T47D (cell line): ENCODE results near the gene SCN10A.

ENCODE experiments used
- DNase-seq, 2 experiments: peaks; one replicate each; pipeline versions ENCODE4 v3.0.0 to v3.0.0-alpha.2; 2011 to 2012; ENCODE audit warnings: low read depth in 1 of 2, low spot score in 1 of 2
- JUND ChIP-seq: IDR thresholded peaks from 2 replicates; pipeline ENCODE4 v1.6.1; 2012; ENCODE audit warnings: low read depth
- in situ Hi-C: cut with HindIII; loops from 2 replicates; pipeline ENCODE4 v1.10.0; 2016; ENCODE audit warnings: low sequenced_read_pairs, low pct_unique_long_range_greater_than_20kb

The SCN10A gene

DNA sequence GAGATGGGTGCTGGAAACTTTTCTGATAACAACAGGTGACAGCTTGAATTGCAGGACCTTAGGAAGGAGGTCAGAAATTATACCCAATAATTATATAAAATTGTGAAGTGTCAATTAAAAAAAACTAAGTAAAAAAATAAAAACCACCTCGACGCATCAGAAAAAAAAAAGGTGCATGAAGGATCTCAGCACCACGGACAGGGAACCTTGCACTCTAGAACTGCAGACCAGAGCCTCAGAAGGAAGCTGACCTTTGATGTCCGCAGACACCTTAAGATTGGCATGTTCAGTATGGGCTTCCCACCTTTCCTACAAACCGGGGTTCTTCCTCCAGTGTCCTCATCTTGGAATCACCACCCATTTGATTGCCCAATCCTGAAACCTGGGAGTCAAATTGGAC is 60.9 kb downstream of the SCN10A start:
- DNase-seq: peak; percentile 18 to 26
- in situ Hi-C loops: no loop called here
- TF ChIP-seq JUND: no peak

DNA sequence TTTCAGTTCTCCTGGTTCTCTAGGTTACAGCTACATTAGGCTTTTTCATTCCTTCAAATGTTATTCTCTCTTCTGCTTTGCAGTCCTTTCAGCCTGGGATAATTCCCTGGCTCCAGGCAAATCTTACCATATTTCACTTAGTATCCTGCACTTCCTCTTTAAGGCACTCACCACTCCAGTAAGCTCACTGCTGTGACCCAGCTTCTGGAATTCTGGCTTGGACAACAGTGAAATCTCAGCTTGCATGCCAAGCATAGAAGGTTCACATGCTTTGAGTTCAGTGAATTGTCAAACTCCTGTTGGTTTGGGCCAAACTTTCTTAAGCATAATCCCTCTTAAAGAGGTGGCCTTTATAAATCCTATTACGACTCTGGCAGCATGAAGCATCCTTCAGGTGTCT is 69.4 kb downstream of the SCN10A start:
- DNase-seq: no peak
- in situ Hi-C loops: no loop called here
- no peak for TF ChIP-seq JUND

DNA sequence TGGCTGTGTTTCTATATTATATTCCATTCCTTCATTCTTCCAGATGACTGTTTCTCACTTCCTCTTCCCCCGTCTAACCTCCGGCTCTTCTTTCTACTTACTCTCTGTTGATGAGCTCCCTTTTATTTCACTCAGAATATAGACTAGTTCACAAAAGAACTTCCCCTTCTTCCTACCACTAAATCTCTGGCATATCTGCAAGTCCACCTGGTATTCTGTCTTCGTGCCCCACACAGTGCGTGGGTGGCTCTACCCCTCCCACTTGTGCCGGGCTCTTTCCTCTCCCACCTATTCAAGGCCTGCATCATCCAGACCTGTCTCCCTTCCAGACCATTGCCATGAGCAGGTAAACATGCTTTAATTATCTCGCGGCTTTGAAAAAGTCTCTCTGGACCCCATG is 73.0 kb downstream of the SCN10A start:
- no peak for DNase-seq
- in situ Hi-C loops: no loop called here
- no peak for TF ChIP-seq JUND

DNA sequence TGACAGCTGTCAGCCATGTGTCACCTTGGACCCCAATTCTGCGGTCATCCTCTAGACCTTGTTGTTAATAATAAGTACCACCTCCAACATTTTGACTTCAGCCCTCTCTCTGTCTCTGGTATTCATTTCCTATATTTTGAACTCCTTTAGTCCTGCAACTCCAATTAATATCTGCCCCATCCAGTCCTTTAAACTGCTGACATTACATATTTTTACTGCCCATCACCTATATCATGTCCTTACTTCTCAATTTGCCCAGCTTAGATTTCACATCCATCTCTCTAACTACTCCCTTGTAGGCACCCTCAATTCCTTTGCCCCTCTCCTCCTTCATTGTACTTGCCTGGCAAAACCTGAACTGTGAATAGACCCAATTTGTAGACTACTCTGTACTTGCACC is 73.5 kb downstream of the SCN10A start:
- no peak for TF ChIP-seq JUND
- in situ Hi-C loops: no loop called here

DNA sequence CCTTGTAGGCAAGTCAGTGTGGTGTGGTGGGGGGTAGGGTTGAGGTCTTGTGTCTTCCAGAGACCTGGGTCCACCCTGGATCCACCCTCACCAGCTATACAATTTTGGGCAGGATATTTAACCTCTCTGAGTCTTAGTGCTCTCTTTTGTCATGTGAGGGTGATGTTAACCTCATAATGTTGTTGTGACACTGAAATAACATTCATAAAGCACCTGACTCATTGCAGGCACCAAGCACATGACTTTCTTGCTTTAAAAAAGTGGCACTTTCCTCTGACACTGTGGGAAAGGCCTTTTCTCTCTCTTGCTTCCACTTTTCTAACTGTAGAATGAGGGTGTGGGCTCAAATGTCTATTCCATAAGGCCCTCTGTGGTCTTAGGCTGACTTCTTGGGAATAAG is 75.5 kb downstream of the SCN10A start:
- in situ Hi-C loops: no loop called here
- TF ChIP-seq JUND: no peak
- DNase-seq: no peak

More for the DNA sequence above, 73.5 kb downstream of the SCN10A start:
- DNase-seq: no peak

DNA sequence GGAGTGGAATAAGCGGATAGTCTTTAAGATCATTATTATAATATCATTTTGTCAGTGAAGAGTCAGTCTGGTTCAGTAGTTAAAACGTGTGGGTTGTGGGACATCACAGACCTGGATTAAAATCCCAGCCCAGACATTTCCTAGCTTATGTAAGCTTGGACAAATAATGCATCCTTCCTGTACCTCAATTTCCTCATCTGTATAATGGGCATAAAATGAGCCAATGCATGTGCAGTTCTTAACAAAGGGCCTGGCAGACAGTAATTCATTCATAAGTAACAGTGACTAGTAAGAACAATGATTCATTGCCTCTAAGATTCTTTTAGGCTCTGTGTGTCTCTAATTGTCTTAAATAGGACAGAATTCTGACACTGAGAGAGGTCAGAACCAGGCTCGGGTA is 76.1 kb downstream of the SCN10A start:
- in situ Hi-C loops: no loop called here
- TF ChIP-seq JUND: no peak
- DNase-seq: no peak

DNA sequence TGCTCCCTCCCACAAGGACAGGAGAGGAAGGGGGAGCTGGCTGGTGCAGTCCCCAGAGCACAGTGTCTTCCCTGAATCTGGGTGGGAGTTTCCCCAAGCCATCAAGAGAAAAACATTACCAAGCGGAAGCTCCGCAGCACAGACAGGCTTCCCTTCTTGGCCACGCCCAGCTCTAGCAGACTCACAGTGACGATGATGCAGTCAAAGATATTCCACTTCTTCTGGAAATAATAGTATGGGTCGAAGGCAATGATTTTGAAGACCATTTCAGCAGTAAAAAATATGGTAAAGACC is 76.7 kb downstream of the SCN10A start:
- in situ Hi-C loops: no loop called here
- no peak for DNase-seq
- no peak for TF ChIP-seq JUND

DNA sequence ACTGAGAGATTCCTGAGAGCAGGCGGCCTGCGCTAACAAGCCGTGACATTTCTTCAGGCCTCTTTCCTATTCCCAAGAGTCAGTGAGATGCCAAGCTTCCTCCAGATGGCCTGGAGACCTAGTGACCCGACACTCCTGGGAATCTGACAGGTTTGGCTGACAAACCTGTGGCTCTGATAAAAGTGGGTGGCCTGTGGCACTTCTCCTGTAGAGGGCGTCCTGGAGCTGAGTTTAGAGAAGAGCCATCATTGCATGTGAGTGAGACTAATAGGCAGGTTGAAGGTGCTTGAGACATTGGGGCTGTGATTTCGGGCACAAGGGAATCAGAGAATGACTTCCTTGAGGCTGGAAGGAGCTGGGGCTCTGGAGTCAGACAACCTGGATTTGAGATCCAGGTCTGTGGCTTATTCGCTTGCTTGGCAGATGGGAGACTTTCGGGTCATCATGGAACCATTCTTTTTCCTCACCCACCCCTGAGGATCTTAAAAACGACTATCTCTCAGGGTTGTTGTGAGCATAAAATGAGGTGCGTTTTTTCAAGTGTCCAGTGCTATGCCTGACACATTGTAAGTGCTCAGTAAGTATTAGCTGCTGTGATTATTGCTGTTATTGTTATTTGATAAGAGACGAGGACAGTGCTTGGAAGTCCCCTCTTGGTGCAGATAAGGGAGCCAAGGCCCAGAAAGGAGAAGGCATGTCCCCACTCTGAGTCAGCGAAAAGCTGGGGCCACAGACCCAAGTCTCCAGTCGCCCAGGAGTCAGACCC is 77.2 kb downstream of the SCN10A start:
- no peak for TF ChIP-seq JUND
- in situ Hi-C loops: no loop called here
- DNase-seq: peak in 1 of 2 experiments; percentile 47

DNA sequence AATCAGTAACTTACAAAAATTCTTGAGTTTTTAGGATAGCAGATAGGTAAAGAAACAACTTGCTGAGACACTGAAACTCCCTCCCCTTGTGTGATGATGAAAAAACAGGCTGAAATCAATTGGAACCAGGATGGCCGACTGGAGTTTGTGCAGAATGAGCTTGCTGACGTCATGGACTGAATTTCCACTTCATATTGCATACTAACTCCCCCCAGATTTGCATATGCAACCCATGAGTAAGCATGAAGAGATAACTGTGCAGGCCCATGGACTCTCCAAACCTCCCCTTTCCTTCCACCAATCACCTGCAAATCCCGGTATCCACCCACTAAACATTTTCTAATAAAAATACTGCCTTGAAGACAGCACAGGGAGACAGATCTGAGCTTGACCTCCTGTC is 84.5 kb downstream of the SCN10A start:
- in situ Hi-C loops: no loop called here
- no peak for TF ChIP-seq JUND
- DNase-seq: no peak

DNA sequence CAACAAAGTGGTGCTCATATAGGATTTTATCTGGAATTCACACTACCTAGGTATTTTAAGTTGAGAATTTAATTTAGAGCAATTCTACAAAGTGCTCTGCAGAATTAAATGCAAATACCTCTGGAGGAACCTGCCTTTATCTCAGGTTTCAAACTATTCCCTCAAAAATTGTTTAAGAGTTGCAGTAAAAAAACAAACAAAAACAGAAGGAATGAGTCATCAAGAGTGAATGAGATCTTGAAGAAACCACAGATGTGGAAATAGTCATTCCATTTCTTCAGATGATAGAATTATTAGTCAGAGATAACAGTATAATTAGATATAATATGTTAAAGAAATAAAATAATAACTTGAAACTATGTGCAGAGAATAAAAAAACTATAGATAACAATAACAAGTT is 85.7 kb downstream of the SCN10A start:
- TF ChIP-seq JUND: no peak
- DNase-seq: no peak
- in situ Hi-C loops: no loop called here

DNA sequence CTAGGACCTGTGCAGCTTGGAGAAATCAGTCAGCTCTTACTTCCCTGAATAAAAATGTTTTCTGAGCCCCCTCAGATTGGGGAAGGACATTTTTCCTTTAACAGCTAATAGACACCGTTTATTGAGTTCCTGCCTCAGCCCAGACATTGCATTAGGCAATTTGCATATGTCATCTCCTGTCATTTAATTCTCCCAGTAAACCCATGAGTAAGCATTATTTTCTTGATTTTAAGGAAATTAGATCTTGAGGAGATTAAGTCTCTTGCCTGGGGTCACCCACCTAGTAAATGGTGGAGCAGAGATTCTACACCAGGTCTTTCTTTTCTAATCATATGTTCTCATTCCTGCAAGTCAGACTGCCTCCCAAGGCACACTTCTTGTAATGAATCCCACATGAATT is 88.0 kb downstream of the SCN10A start:
- in situ Hi-C loops: no loop called here
- no peak for DNase-seq

DNA sequence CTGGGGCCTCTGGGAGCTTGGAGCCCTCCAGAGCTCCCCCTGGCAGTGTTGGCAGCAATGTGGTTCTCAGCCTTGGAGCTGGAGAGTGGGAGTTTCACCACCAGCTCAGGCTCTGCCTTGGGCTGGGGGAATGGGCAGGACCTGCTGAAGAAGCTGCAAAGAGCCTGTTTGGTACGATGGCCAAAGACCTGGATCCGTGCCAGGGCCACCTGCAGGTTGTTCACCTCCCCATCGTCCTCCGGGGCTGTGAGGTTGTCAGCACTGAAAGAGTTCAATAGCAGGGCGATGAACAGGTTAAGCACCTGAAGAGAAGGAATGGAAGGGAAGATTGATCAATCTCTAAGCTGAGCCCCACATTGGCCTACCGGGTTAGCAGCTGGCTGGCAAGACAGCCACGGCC is 89.3 kb downstream of the SCN10A start:
- no peak for DNase-seq
- in situ Hi-C loops: no loop called here
- TF ChIP-seq JUND: no peak

More for the DNA sequence above, 88.0 kb downstream of the SCN10A start:
- no peak for TF ChIP-seq JUND

DNA sequence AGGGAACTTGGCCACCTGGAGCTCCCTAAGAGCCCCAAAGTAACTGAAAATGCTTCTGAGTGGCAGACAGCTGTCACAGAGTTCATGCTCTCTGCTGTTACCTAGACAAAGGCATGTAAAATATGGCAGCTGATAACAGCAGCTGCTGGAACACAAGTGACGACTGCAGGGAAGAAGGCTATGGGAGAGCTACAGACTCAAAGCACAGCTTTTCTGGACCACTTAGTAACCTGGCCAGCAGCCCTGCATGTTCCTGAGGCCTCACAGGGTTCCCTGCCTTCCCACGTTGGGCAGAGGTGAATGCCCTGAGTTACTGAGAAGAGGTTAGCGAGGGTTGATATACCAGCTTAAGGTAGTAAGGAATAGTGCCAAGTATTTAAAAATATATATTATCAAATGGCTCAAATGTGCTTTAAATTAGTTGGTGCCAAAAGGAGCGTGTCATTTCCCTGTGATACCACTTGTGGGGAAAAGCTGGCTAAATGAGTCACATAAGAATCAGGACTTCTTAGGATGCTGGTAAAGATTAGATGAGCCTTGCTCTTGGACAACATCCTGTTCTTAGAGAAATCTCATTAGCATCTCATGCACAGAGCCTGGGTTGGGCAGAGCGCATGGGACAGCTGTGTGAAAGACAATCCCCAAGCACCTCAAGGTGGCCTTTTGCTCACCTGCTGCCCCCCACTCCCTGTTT is 90.1 kb downstream of the SCN10A start:
- no peak for TF ChIP-seq JUND
- DNase-seq: no peak
- in situ Hi-C loops: no loop called here

DNA sequence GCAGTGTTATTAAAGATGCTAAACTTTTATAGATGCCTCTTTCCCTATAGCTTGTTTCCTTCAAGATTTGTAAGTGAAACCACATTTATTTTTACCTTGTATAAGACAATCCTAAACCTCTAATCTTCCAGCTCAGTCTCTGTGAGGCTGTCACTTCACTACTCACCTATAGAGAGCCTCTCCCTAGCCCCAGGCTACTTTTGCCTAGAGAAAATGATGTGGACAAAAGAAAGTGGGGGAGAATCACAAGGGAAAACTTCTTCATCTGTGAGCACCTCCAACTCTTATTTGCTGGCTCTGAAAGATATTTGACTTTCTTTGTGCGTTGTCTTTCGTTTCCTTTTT is 91.7 kb downstream of the SCN10A start:
- no peak for DNase-seq
- in situ Hi-C loops: no loop called here
- TF ChIP-seq JUND: no peak
